Transverse colon (tissue), 4 donors: Measurements from ENCODE around the gene CDK2. TPM values are rescaled to one million over a fixed set of nuclear protein-coding genes. Genes with fewer than 3 reads are reported as not detected.
"Not testable (repeated sequence)": the region's sequence is repeated elsewhere in the genome, so short reads cannot be mapped to it uniquely, and the experiment has no call there.

Experiments used
- DNase-seq: peaks from one replicate; pipeline ENCODE4 v3.0.0-alpha.2; 2019
- H3K27ac ChIP-seq, 4 donors: fragments of 200-600 bp; sonication (generic); 2 replicates each; pipeline ENCODE4 v1.5.1; 2016 to 2018; ENCODE audit warnings: inconsistent platforms in 4 of 4
- H3K27me3 ChIP-seq: fragments of 200-600 bp; sonication (generic); 2 replicates; pipeline ENCODE4 v1.5.1; 2017; ENCODE audit warnings: inconsistent platforms
- H3K36me3 ChIP-seq, 4 donors: fragments of 200-600 bp; sonication (generic); 2 replicates each; pipeline ENCODE4 v1.5.1; 2017 to 2019; ENCODE audit warnings: inconsistent platforms in 4 of 4
- H3K4me1 ChIP-seq, 4 donors: fragments of 200-600 bp; sonication (generic); 2 replicates each; pipeline ENCODE4 v1.5.1; 2017 to 2020; ENCODE audit warnings: inconsistent platforms in 4 of 4
- H3K4me3 ChIP-seq, 4 donors: fragments of 200-600 bp; sonication (generic); 1 replicate in 1 of 4; 2 replicates in 3 of 4; pipeline versions ENCODE4 v1.5.1 to v1.6.1; 2017 to 2019; ENCODE audit warnings: inconsistent platforms in 4 of 4
- H3K9me3 ChIP-seq, 2 donors: fragments of 200-600 bp; sonication (generic); 2 replicates each; pipeline ENCODE4 v1.5.1; 2017 to 2019; ENCODE audit warnings: inconsistent platforms in 2 of 2
- EP300 ChIP-seq: sonication (generic); formaldehyde crosslinking; IDR thresholded peaks from one replicate; pipeline ENCODE4 v1.6.1; 2017; ENCODE audit warnings: antibody characterized with exemption, low read depth
- POLR2A ChIP-seq: fragments of 450-650 bp; IDR thresholded peaks from one replicate; pipeline ENCODE4 v1.6.1; 2016; ENCODE audit warnings: antibody characterized with exemption, mild to moderate bottlenecking, moderate library complexity
- POLR2AphosphoS5 ChIP-seq, 3 donors: sonication (generic); formaldehyde crosslinking; IDR thresholded peaks; one replicate each; pipeline ENCODE4 v1.6.1; 2016; ENCODE audit warnings: antibody characterized with exemption in 3 of 3
- WGBS, 2 donors: methylation state at CpG; one replicate each; pipeline ENCODE4 v1.1.5; 2018; ENCODE audit warnings: low coverage in 1 of 2; 5-methylcytosine and 5-hydroxymethylcytosine counted together
- in situ Hi-C, 4 donors: fragments of 200-750 bp; cut with MboI; loops; one replicate each; pipeline versions ENCODE4 v1.15.0 to v1.15.1; 2017; ENCODE audit warnings: low sequenced_read_pairs in 3 of 4, low pct_ligation_motif_present in 1 of 4, low pct_unique_long_range_greater_than_20kb in 1 of 4
- intact Hi-C: fragments of 100-400 bp; cut with DNase I; formaldehyde crosslinking; loops from one replicate; pipeline ENCODE4 v1.15.1; 2023; ENCODE audit warnings: low total_unique reads
- total RNA-seq, 4 donors: library from RNA; depleted of rRNA; stranded (reverse); fragments of >200 nt; gene quantifications; one replicate each; pipeline ENCODE4 v1.1.0, GENCODE V29; 2016
- TF ChIP-seq, protein P1 (sequence below), 5 experiments: fragments of 200-600 bp in 3 of 5; fragments of 450-650 bp in 2 of 5; sonication (generic) in 3 of 5; IDR thresholded peaks; 1 replicate in 2 of 5; 2 replicates in 3 of 5; pipeline ENCODE4 v1.5.1; 2016 to 2017; ENCODE audit warnings: antibody characterized with exemption in 5 of 5, inconsistent platforms in 3 of 5, mild to moderate bottlenecking in 2 of 5, moderate library complexity in 1 of 5

CDK2 gene
- total RNA-seq, 4 donors from 2014 or later = 6.7 to 22.3 (median 11.1) TPM

DNA sequence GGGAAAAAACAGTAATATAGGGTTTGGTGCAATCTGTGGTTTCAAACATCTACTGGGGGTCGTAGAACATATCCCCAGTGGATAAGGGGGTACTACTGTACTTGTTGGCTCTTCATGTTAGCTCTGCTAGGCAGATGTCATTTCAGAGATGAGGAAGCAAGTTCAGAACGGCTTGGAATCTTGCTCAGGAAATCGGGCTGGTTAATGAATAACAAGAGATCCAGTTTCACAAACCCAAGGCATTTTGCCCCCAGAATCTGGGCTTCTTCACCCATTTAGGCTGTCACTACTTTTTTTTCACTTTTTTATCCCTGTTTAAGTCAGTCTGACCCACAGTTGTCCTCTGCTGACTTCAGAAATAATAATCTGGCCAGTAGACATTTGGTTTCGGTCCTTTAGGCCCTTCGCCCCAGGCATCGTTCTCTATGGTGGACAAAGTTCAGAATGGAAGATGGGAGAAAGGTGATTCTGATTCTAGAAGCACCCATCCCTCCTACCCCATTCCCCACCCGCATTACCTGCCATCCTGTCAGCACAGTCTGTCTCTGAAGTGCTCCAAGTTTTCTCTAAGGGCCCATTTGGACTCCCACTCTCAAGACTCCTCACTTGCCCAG lies 35.0 kb downstream of the CDK2 start:
- 43 to 64% methylated on average over 4 to 7 of the region's 7 CpGs for WGBS, 2 donors
- Histone ChIP-seq H3K4me1 (peaks cover 0 to 31% (median 21%) of the 10 kb centered on the region in 4 donors), H3K4me3 (no peak overlapping the region), H3K27me3 (no peaks in the 10 kb centered on the region), H3K9me3 (no peaks in the 10 kb centered on the region), H3K36me3 (no peaks in the 10 kb centered on the region), H3K27ac (peak overlapping the region; percentile 51 to 74 (median 67))
- in situ Hi-C loops = no loop called here
- intact Hi-C loops = no loop called here
- TF ChIP-seq, protein P1, sequence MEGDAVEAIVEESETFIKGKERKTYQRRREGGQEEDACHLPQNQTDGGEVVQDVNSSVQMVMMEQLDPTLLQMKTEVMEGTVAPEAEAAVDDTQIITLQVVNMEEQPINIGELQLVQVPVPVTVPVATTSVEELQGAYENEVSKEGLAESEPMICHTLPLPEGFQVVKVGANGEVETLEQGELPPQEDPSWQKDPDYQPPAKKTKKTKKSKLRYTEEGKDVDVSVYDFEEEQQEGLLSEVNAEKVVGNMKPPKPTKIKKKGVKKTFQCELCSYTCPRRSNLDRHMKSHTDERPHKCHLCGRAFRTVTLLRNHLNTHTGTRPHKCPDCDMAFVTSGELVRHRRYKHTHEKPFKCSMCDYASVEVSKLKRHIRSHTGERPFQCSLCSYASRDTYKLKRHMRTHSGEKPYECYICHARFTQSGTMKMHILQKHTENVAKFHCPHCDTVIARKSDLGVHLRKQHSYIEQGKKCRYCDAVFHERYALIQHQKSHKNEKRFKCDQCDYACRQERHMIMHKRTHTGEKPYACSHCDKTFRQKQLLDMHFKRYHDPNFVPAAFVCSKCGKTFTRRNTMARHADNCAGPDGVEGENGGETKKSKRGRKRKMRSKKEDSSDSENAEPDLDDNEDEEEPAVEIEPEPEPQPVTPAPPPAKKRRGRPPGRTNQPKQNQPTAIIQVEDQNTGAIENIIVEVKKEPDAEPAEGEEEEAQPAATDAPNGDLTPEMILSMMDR (IDR thresholded peaks at IDR 0.05) = no peak
- TF ChIP-seq EP300 (no peak), POLR2AphosphoS5 (IDR thresholded peaks at IDR 0.05) (no peak)
- no peak for DNase-seq

DNA sequence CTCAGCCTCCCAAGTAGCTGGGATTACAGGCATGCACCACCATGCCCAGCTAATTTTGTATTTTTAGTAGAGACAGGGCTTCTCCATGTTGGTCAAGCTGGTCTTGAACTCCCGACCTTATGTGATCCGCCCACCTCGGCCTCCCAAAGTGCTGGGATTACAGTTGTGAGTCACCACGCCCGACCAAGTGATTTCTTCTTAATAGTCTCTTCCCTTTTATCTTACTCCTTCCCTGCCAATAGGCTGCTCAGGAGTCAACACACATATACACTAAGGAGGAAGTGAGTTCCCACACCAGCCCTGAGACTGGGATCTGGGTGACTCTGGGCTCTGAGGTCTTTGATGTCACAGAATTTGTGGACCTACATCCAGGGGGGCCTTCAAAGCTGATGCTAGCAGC lies 36.7 kb downstream of the CDK2 start:
- intact Hi-C loops, H3K9me3 ChIP-seq, H3K27ac ChIP-seq, H3K27me3 ChIP-seq, DNase-seq, H3K36me3 ChIP-seq, H3K4me3 ChIP-seq, in situ Hi-C loops: not testable (repeated sequence)
- H3K4me1 ChIP-seq = peaks cover 0 to 33% (median 19%) of the 10 kb centered on the region in 4 donors
- 82% methylated on average over 5 of the region's 5 CpGs; no CpG with 5 or more reads in 1 of the 2 donors for WGBS, 2 donors

DNA sequence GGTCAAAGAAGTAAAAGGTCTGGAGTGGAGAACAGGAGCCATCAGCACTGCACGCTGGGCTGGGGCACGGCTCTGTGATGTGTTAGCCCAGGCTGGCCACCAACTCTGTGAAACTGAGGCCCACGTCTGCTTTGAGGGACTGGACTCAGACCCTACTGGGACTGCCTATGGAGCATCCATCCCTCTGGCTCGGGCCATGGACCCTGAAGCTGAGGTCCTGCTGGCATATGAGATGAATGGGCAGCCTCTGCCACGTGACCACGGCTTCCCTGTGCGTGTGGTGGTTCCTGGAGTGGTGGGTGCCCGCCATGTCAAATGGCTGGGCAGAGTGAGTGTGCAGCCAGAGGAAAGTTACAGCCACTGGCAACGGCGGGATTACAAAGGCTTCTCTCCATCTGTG lies 37.6 kb downstream of the CDK2 start:
- H3K4me3 ChIP-seq = no peak overlapping the region
- intact Hi-C loops (no loop called here), in situ Hi-C loops (no loop called here)
- peaks cover 0 to 33% (median 18%) of the 10 kb centered on the region in 4 donors for H3K4me1 ChIP-seq
- no peaks in the 10 kb centered on the region for H3K27me3 ChIP-seq
- H3K36me3 ChIP-seq = no peaks in the 10 kb centered on the region
- 94% methylated on average over 10 of the region's 10 CpGs; no CpG with 5 or more reads in 1 of the 2 donors for WGBS, 2 donors
- TF ChIP-seq EP300 = no peak
- TF ChIP-seq POLR2AphosphoS5 (IDR thresholded peaks at IDR 0.05) = no peak
- TF ChIP-seq, protein P1 (IDR thresholded peaks at IDR 0.05) = no peak
- TF ChIP-seq POLR2A = no peak
- no peak for DNase-seq
- H3K27ac ChIP-seq = no peak overlapping the region
- H3K9me3 ChIP-seq = no peaks in the 10 kb centered on the region

DNA sequence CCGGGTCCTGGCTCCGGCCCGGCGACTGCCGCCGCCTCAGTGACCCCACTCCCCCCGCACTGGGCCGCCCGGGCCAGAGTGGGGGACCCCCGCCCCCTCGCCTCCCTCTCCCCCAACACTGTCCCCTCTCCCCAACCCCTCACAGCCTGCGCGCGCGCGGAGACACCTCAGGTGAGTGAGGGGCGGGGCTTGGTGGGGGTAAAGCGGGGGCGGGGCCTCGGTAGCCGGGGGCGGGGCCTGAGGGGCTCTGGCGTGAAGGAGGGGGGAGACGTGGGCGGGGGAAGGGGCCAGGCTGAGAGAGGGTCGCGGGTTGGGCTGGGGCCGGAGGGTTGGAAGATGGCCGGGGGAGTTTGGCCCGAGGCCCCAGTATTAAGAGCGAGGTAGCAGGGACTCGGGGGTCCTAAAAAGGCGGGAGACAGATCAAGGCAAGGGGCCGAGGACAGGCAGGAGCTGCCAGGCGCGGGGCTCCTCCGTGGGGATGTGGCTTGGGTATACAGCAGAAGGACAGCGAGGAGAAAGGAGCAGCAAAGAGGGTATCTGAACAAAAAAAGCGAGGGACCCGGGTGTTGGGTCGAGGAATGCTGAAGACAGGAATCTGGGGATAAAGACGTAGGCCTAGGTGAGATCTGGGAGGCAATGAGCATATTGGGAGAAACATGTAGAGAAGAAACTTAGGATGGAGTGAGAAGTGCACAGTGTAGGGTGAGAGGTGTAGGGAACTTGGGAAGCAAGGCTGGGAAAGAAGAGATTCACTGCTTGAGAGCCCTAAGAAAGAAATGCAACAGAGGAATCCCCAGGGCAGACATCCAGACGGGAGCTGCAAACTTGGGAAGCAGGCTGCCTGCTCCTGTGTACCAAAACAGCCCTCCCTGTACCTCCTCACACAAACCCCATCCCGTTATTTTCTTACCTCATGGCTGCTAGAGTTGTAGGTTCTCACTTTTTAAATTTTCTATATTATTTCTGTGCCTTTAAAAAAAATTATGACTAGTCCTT lies 41.2 kb downstream of the CDK2 start:
- in situ Hi-C loops (no loop called here), intact Hi-C loops (loop anchor here (5.0 kb wide), 1 partner anchor 34 kb away; the partner anchor contains the start of gene RPS26)
- H3K27ac ChIP-seq = peak overlapping the region; percentile 92 to 96 (median 94)

More for the DNA sequence above, 41.2 kb downstream of the CDK2 start:
- H3K4me1 ChIP-seq = peaks cover 0 to 20% (median 9%) of the 10 kb centered on the region in 4 donors
- no peaks in the 10 kb centered on the region for H3K9me3 ChIP-seq
- 4% methylated on average over 9 to 31 of the region's 44 CpGs for WGBS, 2 donors
- peak; percentile 70 for DNase-seq
- peak overlapping the region; percentile 79 to 89 (median 84) for H3K4me3 ChIP-seq
- H3K36me3 ChIP-seq = no peaks in the 10 kb centered on the region
- TF ChIP-seq EP300 = no peak
- TF ChIP-seq POLR2A = no peak
- TF ChIP-seq, protein P1 (IDR thresholded peaks at IDR 0.05) = peak in 1 of 5 experiments; percentile 2
- no peak for TF ChIP-seq POLR2AphosphoS5 (IDR thresholded peaks at IDR 0.05)
- H3K27me3 ChIP-seq = no peaks in the 10 kb centered on the region
